ENCODE measurements around the gene SYNE1. TPM values are rescaled to one million over a fixed set of nuclear protein-coding genes. Genes with fewer than 3 reads are reported as not detected.

Gene SYNE1
- total RNA-seq, 1 donor from 2014 or later = 24.9 TPM

- Mint-ChIP-seq H3K9me3 (no peaks in the 10 kb centered on the region), H3K4me3 (no peak overlapping the region), H3K27me3 (ENCODE audit: low read depth) (peaks cover 12% of the 10 kb centered on the region), H3K27ac (ENCODE audit: unreplicated experiment) (no peak overlapping the region), H3K36me3 (ENCODE audit: low read depth) (no peaks in the 10 kb centered on the region), H3K4me1 (no peaks in the 10 kb centered on the region)
- no peak for TF ChIP-seq CTCF (conservative IDR thresholded peaks at IDR 0.05)
- no peak for DNase-seq (ENCODE audit: low read depth, low spot score)
Observed at GRCh38 chr6:152471456-152472265, 165.5 kb downstream of the SYNE1 start.

- DNase-seq (ENCODE audit: low read depth, low spot score) = no peak
- Mint-ChIP-seq H3K4me1 (peaks cover 4% of the 10 kb centered on the region), H3K27me3 (ENCODE audit: low read depth) (peaks cover 20% of the 10 kb centered on the region), H3K4me3 (no peak overlapping the region), H3K27ac (ENCODE audit: unreplicated experiment) (no peak overlapping the region), H3K36me3 (ENCODE audit: low read depth) (no peaks in the 10 kb centered on the region), H3K9me3 (no peaks in the 10 kb centered on the region)
- no peak for TF ChIP-seq CTCF (conservative IDR thresholded peaks at IDR 0.05)
Observed at GRCh38 chr6:152463164-152463563, 174.0 kb downstream of the SYNE1 start.

- H3K9me3 Mint-ChIP-seq = no peaks in the 10 kb centered on the region
- H3K27me3 Mint-ChIP-seq (ENCODE audit: low read depth) = peaks cover 20% of the 10 kb centered on the region
- H3K36me3 Mint-ChIP-seq (ENCODE audit: low read depth) = no peaks in the 10 kb centered on the region
- H3K4me3 Mint-ChIP-seq = no peak overlapping the region
- no peak for DNase-seq (ENCODE audit: low read depth, low spot score)
- no peak overlapping the region for H3K27ac Mint-ChIP-seq (ENCODE audit: unreplicated experiment)
- TF ChIP-seq CTCF (conservative IDR thresholded peaks at IDR 0.05) = no peak
- H3K4me1 Mint-ChIP-seq = peaks cover 4% of the 10 kb centered on the region
Observed at GRCh38 chr6:152462716-152463115, 174.4 kb downstream of the SYNE1 start.

- H3K27me3 Mint-ChIP-seq (ENCODE audit: low read depth) = peaks cover 23% of the 10 kb centered on the region
- no peak for TF ChIP-seq CTCF (conservative IDR thresholded peaks at IDR 0.05)
- no peaks in the 10 kb centered on the region for H3K9me3 Mint-ChIP-seq
- H3K27ac Mint-ChIP-seq (ENCODE audit: unreplicated experiment) = no peak overlapping the region
- H3K36me3 Mint-ChIP-seq (ENCODE audit: low read depth) = no peaks in the 10 kb centered on the region
- H3K4me1 Mint-ChIP-seq = peaks cover 4% of the 10 kb centered on the region
- DNase-seq (ENCODE audit: low read depth, low spot score) = no peak
- H3K4me3 Mint-ChIP-seq = no peak overlapping the region
Observed at GRCh38 chr6:152461556-152461955, 175.6 kb downstream of the SYNE1 start.

- Mint-ChIP-seq H3K4me3 (no peak overlapping the region), H3K9me3 (no peaks in the 10 kb centered on the region), H3K36me3 (ENCODE audit: low read depth) (no peaks in the 10 kb centered on the region), H3K4me1 (peaks cover 4% of the 10 kb centered on the region), H3K27ac (ENCODE audit: unreplicated experiment) (no peak overlapping the region), H3K27me3 (ENCODE audit: low read depth) (peaks cover 17% of the 10 kb centered on the region)
- no peak for DNase-seq (ENCODE audit: low read depth, low spot score)
- TF ChIP-seq CTCF (conservative IDR thresholded peaks at IDR 0.05) = no peak
Observed at GRCh38 chr6:152458648-152459644, 178.2 kb downstream of the SYNE1 start.

All from neural crest cell (in vitro differentiated cells).